T47D (cell line): ENCODE measurements around the gene DENND1A.

Source experiments
- DNase-seq, 2 experiments: peaks; one replicate each; pipeline versions ENCODE4 v3.0.0 to v3.0.0-alpha.2; 2011 to 2012; ENCODE audit warnings: low read depth in 1 of 2, low spot score in 1 of 2
- JUND ChIP-seq: IDR thresholded peaks from 2 replicates; pipeline ENCODE4 v1.6.1; 2012; ENCODE audit warnings: low read depth
- in situ Hi-C: cut with HindIII; loops from 2 replicates; pipeline ENCODE4 v1.10.0; 2016; ENCODE audit warnings: low sequenced_read_pairs, low pct_unique_long_range_greater_than_20kb

Gene DENND1A

DNA sequence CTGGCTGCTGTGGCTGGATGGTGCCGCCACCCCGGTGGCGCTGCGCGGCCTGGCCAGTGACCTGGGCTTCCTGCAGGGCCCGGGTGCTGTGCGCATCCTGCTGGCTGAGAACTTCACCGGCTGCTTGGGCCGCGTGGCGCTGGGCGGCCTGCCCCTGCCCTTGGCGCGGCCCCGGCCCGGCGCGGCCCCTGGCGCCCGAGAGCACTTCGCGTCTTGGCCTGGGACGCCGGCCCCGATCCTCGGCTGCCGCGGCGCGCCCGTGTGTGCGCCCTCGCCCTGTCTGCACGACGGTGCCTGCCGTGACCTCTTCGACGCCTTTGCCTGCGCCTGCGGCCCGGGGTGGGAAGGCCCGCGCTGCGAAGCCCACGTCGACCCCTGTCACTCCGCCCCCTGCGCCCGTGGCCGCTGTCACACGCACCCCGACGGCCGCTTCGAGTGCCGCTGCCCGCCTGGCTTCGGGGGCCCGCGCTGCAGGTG is 556.4 kb downstream of the DENND1A start:
- TF ChIP-seq JUND: no peak
- DNase-seq: no peak
- in situ Hi-C loops: no loop called here

DNA sequence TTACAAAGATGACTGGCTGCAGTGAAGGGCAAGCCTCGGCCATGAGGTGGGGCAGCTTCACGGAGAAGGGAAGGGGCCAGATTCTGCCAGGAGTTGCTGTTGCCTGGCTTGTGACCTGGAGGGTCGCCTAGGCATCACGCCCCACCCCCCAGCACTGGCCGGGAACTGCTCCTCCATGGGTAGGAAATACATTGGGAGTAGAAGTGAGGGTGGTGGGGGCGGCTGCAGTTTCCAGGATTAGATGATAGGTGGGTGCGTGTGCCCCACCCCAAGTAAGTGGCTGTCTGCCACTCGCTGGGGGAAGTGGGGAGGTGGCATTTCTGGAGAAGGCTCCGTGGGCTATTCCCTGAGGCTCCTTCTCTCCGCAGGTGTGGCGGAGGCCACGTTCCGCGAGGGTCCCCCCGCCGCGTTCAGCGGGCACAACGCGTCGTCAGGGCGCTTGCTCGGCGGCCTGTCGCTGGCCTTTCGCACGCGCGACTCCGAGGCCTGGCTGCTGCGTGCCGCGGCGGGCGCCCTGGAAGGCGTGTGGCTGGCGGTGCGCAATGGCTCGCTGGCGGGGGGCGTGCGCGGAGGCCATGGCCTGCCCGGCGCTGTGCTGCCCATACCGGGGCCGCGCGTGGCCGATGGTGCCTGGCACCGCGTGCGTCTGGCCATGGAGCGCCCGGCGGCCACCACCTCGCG is 557.0 kb downstream of the DENND1A start:
- TF ChIP-seq JUND: no peak
- in situ Hi-C loops: no loop called here
- no peak for DNase-seq

DNA sequence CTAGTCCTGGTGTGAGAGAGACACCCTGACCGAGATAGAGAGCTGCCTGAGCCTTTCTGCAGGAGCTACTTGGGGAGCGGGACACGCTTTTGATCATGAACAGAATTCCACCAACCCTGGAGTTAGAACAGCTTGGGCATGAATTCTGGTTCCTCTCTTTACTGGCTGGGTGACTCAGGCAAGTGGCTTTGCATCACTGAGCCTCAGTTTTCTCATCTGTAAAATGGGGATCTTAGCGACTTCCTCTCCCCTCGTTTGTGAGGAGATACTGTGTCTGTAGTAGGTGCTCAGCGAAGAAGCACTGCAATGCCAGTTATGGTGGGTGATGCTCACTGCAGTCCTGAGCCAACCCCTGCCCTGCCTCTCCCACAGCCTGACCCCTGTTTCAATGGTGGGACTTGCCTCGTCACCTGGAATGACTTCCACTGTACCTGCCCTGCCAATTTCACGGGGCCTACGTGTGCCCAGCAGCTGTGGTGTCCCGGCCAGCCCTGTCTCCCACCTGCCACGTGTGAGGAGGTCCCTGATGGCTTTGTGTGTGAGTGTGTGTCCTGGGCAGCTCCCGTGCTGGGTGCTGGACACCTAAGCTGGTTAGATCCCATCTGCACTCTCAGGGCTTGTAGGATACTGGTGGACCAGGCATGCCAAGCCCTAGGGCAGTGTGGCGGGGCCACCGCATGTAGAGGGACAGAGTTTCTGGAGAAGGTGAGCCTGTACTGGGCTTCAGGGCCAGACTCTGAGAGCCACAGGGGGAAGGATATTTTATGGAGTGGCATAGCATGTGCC is 557.9 kb downstream of the DENND1A start:
- in situ Hi-C loops: no loop called here
- DNase-seq: no peak
- TF ChIP-seq JUND: no peak

DNA sequence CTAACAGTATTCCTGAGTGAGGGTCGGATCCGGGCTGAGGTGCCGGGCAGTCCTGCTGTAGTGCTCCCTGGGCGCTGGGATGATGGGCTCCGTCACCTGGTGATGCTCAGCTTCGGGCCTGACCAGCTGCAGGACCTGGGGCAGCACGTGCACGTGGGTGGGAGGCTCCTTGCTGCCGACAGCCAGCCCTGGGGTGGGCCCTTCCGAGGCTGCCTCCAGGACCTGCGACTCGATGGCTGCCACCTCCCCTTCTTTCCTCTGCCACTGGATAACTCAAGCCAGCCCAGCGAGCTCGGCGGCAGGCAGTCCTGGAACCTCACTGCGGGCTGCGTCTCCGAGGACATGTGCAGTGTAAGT is 558.7 kb downstream of the DENND1A start:
- in situ Hi-C loops: no loop called here
- no peak for TF ChIP-seq JUND
- DNase-seq: no peak

DNA sequence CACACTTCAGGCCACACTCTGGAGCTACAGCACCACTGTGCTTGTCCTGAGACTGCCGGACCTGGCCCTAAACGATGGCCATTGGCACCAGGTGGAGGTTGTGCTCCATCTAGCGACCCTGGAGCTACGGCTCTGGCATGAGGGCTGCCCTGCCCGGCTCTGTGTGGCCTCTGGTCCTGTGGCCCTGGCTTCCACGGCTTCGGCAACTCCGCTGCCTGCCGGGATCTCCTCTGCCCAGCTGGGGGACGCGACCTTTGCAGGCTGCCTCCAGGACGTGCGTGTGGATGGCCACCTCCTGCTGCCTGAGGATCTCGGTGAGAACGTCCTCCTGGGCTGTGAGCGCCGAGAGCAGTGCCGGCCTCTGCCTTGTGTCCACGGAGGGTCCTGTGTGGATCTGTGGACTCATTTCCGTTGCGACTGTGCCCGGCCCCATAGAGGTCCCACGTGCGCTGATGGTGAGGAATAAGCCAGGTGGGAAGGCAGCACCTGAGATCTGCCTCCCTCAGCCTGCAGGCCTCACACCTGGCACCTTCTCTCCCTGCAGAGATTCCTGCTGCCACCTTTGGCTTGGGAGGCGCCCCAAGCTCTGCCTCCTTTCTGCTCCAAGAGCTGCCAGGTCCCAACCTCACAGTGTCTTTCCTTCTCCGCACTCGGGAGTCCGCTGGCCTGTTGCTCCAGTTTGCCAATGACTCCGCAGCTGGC is 559.2 kb downstream of the DENND1A start:
- in situ Hi-C loops: no loop called here
- no peak for DNase-seq
- no peak for TF ChIP-seq JUND

DNA sequence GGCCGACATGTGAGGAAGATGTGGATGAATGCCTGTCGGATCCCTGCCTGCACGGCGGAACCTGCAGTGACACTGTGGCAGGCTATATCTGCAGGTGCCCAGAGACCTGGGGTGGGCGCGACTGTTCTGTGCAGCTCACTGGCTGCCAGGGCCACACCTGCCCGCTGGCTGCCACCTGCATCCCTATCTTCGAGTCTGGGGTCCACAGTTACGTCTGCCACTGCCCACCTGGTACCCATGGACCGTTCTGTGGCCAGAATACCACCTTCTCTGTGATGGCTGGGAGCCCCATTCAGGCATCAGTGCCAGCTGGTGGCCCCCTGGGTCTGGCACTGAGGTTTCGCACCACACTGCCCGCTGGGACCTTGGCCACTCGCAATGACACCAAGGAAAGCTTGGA is 559.8 kb downstream of the DENND1A start:
- TF ChIP-seq JUND: no peak
- in situ Hi-C loops: no loop called here
- DNase-seq: no peak

DNA sequence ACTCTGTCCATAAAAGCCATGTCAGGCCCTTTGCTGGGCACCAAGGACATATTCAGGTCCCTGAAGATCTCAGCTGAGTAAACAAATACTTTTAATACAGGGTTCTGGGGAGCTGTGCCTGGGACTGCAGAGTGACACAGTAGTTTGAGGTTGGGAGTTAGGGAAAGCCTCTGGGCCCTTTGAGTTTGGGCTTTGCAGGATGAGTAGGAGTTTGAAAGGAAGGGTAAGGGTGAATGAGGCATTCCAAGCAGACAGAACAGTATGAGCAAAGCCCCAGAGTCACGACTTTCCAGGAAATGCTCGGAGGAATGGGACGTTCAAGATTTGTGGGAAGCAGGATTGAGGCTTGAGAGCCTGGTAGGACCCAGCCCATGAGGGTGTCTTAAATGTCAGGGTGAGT is 560.6 kb downstream of the DENND1A start:
- TF ChIP-seq JUND: no peak
- in situ Hi-C loops: no loop called here
- no peak for DNase-seq

DNA sequence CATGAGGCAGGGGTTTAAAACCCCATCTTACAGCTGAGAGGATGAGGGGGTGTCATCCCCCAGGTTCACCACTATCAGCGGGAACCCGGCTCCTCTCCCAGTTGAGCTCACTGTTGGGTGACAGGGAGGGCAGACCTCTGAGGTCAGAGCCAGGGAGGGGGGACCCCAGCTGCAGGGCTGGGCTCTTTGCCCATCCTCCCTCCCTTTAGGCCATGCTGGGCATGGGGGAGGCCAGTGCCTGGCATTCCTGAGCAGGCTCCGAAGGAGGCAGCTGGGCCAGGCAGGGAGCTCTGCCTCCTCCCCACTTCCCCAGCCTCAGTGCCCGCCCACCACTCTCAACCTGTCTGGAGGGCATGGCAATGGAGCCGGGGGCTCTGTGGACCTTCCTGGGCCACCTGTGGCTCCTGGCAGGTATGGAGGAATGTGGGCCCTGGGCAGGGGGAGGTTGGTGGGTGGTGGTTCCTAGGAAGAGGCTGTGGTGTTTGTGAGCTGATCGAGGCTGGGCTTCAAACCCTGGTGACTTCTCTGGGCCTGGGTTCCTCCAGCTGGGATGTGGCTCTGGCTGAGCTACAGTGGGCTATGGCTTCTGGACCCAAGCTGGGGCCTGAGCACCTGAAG is 561.3 kb downstream of the DENND1A start:
- no peak for DNase-seq
- no peak for TF ChIP-seq JUND
- in situ Hi-C loops: no loop called here

DNA sequence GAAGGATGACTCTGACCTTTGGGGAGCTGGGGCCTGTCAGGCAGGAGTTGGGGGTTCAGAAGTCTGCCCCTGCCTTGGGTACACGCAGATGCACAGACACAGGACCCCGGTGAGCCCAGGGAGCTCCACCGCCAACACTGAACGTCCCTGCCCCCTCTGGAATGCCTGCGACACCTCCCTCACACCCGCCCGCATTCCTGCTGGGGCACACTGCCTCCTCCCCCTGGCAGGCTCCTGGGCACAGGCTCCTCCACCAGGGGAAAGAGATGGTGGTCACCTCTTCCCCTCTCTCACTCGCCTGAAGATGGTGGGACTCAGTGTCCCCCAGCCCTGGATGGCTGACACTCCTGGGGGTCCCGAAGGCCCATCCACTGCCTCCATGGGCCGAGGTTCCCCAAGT is 561.9 kb downstream of the DENND1A start:
- no peak for TF ChIP-seq JUND
- in situ Hi-C loops: no loop called here
- peak; percentile 80 to 97 for DNase-seq

DNA sequence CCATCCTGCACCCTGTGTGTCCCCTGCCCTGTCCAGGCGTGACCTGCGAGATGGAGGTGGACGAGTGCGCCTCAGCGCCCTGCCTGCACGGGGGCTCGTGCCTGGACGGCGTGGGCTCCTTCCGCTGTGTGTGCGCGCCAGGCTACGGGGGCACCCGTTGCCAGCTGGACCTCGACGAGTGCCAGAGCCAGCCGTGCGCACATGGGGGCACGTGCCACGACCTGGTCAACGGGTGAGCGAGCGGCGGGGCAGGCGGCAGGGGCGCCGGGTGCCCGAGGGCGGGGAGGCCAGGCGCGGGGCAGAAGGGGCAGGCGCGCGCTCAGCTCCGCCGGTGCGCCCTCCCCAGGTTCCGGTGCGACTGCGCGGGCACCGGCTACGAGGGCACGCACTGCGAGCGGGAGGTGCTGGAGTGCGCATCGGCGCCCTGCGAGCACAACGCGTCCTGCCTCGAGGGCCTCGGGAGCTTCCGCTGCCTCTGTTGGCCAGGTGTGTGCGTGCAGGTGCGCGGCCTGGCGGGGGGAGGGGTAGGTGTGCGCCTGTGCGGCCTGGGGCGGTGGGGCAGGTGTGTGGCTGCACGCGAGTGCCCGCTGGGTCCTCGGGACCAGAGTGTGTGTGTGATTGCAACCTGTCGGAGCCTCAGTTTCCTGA is 563.9 kb downstream of the DENND1A start:
- in situ Hi-C loops: no loop called here
- TF ChIP-seq JUND: no peak
- DNase-seq: no peak

DNA sequence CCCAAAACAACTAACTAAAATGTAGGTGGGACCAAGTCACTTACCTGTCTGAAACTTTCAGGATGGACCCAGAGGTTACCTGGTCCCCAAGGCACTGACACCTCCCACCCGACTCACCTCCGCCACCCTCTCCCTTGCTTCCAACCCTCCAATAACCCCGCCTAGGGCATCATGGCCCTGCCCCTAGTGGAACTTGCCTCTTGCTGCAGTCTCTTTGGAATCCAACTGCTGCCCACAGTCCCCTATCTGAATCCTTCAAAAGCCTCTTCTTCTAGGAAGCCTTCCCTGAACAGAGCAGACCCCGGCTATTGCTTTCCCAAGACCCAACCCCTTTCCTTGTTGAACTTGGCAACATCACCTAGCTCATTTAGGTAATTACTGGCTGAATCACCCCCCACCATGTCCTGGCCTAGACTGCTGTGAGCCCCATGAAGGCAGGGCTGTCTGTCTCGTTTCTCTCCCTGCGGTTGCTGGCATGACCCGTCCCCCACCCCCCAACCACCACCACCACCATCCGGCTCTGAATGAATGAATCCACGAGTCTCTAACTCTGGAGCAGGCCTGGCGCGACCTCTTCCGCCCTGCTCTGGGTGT is 564.5 kb downstream of the DENND1A start:
- no peak for TF ChIP-seq JUND
- in situ Hi-C loops: no loop called here
- DNase-seq: peak in 1 of 2 experiments; percentile 45

DNA sequence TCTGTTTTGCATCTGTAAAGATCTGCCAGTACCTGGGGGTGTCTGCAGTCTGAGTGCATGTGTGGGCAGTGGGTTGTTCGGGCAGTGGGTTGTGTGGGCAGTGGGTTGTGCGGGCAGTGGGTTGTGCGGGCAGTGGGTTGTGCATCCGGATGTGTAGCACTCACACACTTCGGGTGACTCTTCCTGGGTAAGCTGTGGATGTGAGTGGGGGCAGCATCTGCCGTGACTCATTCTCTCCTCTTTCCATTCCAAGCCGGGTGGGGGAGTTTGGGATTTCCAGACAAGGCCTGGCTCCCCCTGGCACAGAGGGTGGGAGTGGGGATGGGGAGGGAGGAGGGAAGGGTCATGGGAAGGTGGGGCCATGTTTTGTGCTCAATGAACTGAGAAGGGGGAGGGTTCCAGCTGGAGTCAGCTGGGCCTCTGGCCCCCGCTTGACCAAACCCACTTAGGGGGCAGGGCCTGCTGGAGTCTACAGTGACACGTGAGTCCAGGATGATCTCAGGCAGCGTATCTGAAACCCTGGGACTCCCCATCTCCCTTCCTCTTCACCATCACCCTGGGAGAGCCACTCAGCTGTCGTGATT is 565.6 kb downstream of the DENND1A start:
- TF ChIP-seq JUND: no peak
- no peak for DNase-seq
- in situ Hi-C loops: no loop called here
